GM18873 (cell line): ENCODE results near the gene ADRA2B.

ENCODE experiments used
- ATAC-seq: cut with Tn5 transposase; IDR thresholded peaks from one replicate; pipeline ENCODE4 v1.9.1; 2021; ENCODE audit warnings: mild to moderate bottlenecking, moderate library complexity, moderate number of reproducible peaks; ENCODE audit not compliant: unreplicated experiment, low FRiP score

The ADRA2B gene

DNA sequence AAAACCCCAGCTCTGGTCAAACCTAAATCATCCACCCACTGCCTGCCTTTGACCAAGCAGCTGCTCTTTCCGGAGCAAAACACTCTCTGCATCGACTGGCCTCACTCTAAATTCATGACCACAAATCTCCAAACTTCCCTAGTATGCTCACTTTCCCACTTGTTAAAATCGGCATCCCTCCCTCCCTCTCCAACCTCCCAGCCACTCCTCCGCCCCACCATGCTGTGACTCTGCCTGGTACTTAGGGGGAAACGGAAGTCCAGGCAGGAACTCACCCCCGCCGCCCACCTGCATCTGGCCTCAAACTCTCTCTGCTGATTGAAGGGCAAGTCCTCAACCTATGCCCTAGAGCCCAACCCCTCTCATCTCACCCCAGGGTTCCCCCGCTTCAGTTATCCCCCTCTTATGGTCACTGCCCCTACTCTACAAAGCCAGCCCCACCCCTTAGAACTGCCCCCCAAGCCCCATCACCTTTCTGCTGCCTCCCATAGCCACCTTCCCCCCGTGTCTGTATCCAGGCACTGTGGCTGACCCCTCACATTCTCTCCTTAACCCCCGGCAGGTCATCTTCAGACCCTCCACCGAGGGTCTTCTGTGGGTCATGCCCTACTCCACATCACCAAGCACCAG is 3.8 kb upstream of the ADRA2B start:
- ATAC-seq: no peak

DNA sequence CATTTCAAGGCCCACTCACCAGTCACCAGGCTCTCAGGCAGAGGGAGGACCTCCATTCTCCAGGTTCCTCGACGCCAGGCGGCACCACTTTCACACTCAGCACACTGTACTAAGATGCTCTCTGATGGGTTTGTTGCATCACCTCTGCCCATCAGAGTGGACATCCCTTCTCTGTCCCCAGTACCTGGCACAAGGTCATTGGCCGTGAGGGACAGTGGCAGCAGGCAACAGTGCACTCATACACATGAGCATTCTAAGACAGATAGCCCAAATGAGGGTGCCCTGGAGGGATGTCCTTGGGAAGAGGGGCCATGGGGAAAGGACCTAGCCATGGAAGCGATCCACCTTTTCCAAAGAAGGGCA is 3.0 kb upstream of the ADRA2B start:
- ATAC-seq: no peak

DNA sequence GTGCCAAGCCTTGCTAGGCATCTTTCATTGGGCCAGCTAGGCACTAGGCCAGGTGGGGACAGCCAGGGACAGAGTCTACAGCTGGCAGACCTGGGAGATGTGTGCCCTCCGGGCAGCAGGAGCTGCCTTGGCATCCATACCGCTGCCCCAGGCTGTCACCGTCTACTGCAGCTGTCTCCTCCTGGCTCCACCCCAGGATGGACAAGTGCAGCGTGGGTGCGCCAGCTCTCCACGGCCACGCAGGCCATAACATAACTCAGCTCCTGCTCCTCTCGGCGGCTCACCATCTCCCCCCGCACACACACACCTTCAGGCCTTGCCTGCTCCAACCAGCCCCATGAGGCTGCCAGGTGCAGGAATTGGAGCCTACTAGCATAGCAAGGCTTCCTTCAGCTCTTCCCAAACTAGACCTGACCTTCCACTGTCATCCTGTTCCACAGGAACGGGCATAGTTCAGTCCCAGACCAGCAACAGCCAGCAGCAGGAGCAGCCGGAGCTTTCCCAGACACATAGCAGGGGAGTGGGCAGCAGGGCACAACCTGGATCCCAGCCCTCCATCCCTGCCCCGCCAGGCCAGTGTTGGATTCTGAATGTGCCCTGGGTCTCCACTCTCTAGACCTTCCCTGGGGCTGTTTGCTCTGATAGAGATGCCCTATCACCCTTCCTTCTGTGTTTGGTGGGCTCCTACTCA is 2.5 kb upstream of the ADRA2B start:
- no peak for ATAC-seq

DNA sequence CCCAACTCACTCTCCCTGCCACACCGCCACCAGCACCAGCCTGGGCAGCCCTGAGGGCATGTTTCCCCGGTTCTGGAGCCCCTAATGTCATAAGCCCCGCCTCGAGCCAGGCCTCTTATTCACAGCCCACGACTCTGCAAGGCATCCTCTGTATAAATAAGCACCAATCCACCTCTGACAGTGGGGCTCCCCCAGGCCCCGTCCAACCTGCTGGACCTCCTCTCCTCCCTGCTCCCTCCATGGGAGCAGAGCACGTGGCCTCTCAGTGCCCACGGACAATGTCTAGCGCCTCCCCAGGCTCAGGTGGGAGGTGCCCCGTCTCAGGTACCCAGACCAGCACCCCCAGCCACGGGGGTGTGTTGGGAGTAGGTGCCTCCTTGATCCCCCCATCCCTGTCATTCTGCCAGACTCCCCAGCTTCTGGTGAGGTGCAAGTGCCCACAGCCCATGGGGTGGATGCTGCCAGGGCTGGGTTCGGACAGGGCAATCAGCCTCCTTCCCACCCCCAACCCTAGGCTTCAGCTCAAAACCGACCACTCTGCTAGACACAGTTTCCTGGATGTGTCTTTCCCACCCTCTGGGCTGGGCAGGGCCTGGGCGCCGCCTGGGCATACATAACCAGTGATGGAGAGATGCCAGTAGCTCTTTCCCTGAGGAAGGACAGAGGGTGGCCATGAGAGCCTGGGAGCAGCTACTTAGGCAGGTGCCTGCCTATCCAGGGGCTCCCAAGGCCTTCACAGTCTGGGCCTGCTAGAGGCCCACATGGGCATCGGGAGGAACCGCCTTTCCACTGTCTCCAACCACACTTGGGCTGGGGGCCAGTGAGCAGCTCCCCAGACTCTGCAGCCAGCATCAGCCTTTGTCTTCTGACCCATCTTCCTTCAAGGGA is 1.6 kb upstream of the ADRA2B start:
- no peak for ATAC-seq

DNA sequence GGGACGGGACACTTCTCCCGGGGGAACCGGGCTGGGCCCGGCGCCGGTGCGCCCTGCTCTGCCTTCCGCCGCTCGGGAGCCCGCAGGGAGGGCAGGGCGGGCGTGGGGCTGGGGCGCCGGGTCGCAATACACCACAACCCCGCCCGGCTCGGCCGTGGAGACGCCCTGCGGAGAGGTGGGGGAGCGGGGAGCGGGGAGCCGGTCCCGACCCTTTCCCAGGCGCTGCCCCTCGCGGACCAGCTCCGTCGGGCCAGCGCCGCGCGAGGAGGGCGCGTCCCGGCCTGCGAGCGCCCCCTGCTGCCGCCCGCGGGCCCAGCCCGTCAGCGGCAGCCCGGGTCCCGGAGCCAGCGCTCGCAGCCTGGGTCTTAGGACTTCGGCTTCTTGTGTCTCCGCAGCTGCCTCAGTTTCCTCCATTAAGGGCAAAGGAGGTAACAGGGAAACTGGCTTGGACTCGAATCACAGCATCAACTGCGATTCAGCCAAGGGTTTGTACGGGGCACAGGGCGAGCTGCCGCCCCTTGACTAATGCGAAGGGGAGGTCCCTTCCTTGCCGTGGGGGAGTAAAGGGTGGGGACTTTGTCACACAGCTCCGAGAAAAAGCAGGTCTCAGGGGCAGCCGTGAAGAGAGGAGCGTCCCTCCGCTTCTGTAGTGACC is 635 bp upstream of the ADRA2B start:
- no peak for ATAC-seq

DNA sequence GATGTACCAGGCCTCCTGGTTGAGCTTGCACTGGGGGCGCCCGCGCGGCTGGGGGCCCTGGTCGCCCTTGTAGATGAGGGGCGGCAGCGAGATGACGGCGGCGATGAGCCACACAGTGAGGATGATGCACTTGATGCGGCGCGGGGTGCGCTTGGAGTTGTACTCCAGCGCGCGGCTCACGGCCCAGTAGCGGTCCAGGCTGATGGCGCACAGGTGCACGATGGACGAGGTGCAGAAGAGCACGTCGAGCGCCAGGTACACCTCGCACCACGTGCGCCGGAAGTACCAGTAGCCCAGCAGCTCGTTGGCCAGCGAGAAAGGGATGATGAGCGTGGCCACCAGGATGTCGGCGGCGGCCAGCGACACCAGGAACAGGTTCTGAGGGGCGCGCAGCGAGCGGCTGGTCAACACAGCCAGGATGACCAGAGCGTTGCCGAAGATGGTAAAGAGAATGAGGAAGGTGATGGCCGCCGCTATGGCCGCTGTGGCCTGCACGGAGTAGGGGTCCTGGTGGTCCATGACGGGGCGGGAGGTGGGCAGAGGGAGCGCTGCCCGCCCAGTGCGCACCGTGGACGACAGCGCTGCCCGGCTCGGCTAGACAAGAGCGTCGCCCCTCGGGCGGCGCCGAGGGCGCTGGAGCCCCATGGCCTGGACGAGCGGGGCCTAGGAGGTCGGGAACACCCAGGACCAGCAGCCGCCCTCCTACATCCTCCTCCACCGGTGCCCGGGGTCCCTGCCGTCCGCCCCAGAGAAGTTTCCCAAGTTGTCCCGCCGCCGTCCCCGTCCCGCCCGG is 544 bp downstream of the ADRA2B start:
- no peak for ATAC-seq

DNA sequence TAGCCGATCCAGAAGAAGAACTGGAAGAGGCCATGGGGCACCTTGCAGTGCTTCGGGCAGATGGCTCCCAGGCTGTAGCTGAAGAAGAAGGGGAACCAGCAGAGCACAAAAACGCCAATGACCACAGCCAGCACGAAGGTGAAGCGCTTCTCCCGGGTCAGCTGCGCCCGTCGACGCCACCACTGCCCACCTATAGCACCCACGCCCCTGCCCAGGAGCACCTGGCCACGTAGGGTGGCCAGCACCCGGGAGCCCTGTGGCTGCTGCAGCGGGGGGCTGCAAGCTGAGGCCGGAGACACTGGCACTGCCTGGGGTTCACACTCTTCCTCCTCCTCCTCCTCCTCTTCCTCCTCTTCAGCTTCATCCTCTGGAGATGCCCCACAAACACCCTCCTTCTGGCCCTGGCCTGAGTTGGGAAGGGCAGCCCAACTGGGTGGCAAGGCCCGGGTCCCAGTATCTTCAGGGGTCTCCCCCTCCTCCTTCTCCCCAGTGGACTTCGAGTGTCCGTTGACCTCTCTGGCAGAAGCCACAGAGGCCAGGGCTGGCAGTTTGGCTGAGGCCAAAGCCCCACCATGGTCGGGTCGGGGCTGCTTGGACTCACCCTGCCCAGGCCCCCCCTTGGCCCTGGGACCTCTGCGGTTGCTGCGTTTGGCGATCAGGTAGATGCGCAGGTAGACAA is 1.3 kb downstream of the ADRA2B start:
- ATAC-seq: no peak

DNA sequence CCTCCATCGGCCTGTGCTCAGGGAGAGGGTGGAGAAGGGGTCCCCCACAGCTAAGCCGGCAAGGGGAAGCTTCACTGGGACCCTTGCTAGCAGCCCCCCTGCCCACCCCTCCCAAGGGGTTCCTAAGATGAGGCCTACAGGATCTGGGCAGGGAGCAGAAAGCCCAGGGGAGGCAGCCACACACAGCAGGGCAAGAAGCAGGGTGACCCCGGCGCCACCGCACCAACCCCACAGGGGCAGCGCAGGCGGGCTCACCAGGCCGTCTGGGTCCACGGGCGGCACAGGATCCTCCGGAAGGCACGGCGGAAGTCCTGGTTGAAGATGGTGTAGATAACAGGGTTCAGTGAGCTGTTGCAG is 1.8 kb downstream of the ADRA2B start:
- no peak for ATAC-seq

DNA sequence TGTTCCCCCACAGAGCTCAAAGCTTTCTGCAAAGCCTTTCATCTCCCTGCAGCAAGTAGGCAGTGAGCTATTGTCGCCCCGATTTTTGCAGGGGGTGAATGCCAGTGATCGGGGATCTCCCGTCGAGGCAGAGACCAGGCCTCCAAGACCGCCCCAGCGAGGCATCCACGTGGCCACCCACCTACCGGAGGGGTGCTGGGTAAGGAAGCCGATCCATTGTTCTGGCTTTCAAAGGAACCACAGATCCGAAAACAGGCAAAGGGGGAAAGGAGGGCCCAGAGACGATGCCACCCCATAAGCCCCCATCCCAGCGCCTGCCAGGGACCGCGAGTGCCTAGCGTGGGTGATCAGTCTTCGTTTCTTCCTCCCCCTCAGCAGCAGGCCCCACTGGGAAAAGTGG is 2.4 kb downstream of the ADRA2B start:
- no peak for ATAC-seq

DNA sequence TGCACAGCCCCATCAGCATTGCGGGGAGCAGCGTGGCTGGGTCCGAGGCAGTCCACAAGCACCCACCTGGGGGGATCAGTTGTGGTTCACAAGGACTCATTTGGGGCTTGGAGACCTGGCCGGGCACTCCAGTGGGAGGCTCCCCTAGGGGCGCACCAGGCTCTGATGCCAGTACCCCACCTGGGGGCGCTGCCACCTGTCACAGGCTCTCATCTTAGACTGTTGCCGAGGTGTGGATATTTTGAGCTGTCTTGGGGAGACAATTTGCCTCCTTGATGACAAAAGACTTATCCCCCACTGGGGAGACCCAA is 3.0 kb downstream of the ADRA2B start:
- ATAC-seq: no peak

DNA sequence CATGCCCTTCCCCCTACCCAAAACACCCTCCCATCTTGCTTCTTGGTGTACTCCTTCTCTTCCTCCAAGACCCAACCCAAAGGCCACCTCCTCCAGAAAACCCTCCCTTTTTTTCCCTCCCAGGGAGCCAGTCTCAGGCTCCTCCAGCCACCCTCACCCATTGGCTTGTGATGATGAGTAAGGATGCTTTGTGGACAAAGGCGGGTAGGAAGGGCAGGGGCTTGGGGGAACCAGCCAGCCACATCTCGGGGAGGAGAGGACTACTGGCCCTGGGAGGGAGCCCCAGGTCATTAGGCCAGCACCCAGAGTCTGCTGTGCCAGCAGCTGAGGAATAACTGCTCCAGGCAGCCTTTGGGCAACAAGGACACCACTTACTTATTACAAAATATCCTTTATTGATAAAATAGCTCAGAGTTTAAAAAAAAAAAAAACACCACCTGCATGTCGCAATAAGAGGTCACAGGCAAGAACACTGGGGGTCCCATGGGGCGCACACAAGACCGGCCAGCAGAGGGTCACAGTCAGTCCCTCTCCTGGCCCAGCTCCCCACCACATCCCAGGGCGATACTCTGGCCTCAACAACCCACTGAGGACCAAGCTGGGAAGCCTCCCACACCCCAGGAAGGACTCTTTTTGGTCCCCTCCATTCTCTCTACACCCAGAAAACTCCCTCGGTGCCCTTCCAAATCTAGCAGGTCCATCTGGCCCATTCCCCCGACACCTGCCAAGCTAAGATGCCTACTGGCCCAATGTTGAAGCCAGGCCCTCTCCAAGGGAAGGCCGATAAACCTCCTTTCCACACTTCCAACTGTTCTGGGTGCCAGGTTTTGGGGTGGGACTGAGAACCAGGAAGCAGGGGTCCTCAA is 3.6 kb downstream of the ADRA2B start:
- no peak for ATAC-seq

DNA sequence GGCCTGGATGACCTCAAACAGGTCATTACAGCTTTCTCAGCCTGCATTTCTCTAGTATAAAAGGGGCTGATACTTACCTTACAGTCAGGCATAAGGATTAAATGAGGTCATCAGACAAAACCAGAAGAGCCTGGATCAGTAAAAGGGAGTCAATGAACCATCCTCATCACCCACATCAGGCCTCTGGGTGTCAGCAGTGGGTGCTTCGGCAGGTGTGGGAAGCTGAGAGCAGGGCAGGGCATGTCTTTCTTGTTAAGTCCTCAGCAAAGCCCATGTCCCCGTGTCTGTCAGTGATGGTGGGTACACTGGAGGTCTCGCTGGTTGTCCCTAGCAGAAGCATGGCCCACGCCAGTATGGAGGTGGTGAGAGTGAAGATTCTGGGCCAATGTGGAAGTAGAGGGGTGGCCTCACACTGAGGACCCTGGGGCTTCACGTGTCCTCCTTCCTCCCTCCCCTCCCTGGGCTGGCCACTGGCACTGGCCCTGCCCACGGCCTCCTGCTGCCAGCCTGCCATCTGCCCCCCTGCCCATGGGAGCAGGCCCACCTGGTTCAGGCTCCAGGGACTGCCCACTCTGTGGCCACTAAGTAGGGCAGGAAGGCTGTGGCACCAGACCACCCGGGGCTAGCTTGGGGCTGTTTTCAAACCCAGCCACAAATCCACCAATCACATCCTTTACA is 4.4 kb downstream of the ADRA2B start:
- no peak for ATAC-seq

DNA sequence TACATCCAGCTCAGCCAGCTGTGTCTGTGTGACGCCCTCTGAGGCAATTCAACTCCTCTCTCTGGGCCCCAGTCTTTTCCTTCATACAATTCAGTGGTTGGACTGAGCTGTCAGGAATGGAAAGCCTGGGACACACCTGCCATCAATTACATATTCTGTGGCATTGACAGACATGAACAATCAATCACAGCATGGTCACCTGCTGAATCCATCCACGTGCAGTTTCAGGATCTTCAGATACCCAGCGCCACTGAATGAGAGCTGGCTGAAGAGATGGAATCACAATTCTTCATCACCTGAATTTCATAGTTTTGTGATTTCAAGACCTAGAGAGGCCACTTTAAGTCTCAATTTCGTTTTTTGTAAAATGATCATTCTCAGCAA is 5.1 kb downstream of the ADRA2B start:
- no peak for ATAC-seq

DNA sequence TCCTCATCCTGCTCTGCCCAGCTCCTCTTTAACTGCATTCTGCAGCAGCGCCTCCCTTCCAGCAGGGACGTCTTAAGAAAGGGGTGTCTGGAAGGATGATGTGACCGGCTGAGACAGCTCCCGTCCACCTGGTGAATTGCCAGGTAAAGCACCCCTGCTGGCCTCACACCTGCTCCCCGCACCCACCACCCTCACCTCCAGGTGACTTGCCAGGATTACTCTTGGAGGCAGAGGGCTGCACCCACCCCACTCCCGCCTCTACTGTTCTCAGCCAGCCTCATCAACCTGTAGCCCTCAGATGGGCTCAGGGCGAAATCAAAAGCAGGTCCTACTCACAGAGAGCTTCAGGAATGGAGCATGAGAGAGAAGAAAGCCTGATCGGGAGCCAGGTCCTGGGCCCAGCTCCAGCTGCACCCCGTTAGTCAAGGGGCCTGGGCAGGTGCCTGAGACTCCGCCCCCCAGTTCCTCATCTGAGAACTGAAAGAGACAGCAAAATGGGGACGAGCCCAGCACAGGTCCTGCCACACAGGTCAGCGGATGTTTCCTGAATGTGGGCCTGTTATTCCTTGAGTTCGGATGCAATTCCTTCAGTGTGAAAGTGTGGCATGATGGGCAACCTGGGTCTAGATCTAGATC is 5.6 kb downstream of the ADRA2B start:
- ATAC-seq: no peak

DNA sequence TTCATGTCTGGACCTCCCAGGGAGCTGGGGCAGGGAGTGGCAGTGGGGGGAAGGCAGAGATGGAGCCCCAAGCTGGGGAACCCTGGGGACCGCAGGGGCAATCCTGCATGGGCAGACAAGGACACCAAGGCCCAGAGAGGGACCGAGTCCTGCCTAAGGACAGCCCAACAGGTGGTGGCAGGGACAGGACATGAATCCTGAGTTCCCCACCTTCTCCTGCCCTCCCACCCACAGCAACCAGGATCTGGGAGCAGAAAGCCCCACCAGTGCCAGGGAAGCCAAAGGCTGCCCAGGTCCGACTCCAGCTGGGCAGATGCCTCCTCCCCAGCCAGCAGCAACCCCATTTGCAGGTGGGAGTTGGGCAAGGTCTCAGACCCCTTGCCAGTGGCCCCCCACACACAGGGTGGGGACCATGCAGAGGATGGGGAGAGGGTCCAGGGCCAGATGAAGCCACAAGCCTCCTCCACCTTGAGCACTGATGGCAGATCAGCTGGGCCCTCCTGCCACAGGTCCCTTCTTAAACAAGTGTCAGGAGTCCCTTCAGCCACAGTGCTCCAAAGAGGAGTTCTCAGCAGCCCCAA is 6.3 kb downstream of the ADRA2B start:
- ATAC-seq: no peak

DNA sequence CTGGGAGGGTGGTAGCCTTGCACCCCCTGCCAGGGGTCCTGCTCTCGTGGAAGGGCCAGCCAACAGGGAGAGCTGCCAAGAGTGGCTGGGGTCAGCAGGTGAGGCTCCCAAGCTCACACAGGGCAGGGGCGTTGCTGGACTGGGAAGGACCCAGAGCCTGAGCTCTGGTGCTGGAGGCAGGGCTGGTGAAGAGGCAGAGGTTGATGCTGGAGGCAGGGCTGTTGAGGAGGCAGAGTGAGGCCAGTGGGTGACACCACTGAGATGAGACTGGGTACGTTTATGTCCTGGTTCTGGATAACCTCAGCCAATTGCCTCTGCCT is 7.0 kb downstream of the ADRA2B start:
- ATAC-seq: no peak

DNA sequence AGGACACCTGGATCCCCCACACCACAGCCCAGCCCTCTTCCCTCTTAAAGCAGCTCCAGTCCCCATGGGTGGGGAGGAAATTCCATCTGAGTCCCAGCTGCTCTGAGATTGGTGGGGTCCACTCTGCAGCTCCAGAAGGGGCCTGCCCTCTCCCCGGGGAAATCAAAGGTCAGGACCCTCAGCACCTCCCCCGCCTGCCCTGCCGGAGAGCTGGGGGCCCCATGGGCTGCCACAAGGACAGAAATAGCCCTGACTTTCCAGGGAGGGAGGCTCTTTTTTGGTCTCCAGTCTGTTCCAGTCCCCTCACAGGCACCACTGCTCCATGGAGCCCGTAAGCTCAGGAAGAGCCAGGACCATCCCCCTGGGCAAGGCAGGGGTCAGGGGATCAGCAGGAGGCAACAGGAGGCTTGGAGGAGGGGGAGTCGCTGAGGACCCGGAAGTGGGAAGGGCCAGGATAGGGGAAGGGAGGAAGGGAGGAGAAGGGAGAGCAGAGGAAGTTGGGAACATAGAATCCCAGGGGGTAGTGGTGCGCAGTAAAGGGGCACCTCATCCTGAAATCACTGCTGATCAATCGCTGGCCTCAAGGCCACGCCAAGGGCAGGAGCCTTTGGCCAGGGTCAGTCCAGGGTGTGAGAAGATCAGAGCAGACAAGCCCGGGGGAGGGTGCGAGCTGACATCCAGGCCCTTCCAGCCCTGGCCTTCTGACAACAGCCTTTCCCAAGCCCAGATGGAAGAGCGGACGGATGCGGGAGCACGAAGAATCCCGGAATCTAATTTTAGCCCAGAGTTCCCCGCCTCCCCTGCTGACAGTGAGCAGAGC is 7.6 kb downstream of the ADRA2B start:
- ATAC-seq: no peak
